Ascending aorta (tissue), 2 donors: Measurements from ENCODE around the gene PRLR. TPM values are rescaled to one million over a fixed set of nuclear protein-coding genes. Genes with fewer than 3 reads are reported as not detected.

Source experiments
- DNase-seq, 2 donors: peaks; one replicate each; pipeline ENCODE4 v3.0.0-alpha.2; 2019; ENCODE audit warnings: low spot score in 2 of 2
- H3K27ac ChIP-seq, 2 donors: fragments of 200-600 bp; sonication (generic); one replicate each; pipeline ENCODE4 v1.5.1; 2016 to 2017; ENCODE audit warnings: mild to moderate bottlenecking in 1 of 2
- H3K27me3 ChIP-seq: fragments of 200-600 bp; sonication (generic); one replicate; pipeline ENCODE4 v1.5.1; 2017
- H3K36me3 ChIP-seq, 2 donors: fragments of 200-600 bp; sonication (generic); one replicate each; pipeline ENCODE4 v1.5.1; 2016
- H3K4me1 ChIP-seq, 2 donors: fragments of 200-600 bp; sonication (generic); one replicate each; pipeline ENCODE4 v1.5.1; 2016 to 2017; ENCODE audit warnings: mild to moderate bottlenecking in 1 of 2
- H3K4me3 ChIP-seq, 2 donors: fragments of 200-600 bp; sonication (generic); one replicate each; pipeline ENCODE4 v1.5.1; 2016 to 2017; ENCODE audit warnings: mild to moderate bottlenecking in 1 of 2
- H3K9me3 ChIP-seq, 2 donors: fragments of 200-600 bp; sonication (generic); one replicate each; pipeline ENCODE4 v1.5.1; 2016
- intact Hi-C: fragments of 100-400 bp; cut with DNase I; formaldehyde crosslinking; loops from one replicate; pipeline ENCODE4 v1.15.1; 2023
- total RNA-seq: library from RNA; depleted of rRNA; stranded (reverse); fragments of >200 nt; gene quantifications from one replicate; pipeline ENCODE4 v1.1.0, GENCODE V29; 2016
- TF ChIP-seq, protein P1 (sequence below), 3 experiments: fragments of 200-600 bp in 2 of 3; fragments of 450-650 bp in 1 of 3; sonication (generic) in 2 of 3; IDR thresholded peaks; one replicate each; pipeline ENCODE4 v1.5.1; 2016 to 2019; ENCODE audit warnings: antibody characterized with exemption in 3 of 3, mild to moderate bottlenecking in 1 of 3, moderate library complexity in 1 of 3

The PRLR gene
- total RNA-seq, 1 donor from 2014 or later = 0.43 TPM

DNA sequence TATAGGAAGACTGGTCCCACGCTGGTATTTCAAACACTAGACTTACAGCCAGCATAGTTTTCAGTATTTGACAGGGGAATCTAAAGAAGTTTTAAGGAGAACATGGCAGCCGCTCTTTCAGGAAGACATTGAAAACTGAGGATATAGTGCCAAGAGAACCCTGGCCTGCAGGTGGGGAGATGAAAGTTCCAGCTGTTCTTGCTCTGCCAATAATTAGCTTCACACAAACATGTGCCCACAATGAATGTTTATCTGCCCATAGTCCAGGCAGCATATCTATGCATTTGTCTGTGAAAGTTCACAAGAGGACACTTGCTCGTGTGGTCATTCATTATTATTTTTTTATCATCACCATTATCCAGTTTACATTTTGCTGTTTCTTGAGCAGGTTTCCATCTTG lies 134.9 kb downstream of the PRLR start:
- H3K36me3 ChIP-seq = no peaks in the 10 kb centered on the region
- no peak for DNase-seq
- no peaks in the 10 kb centered on the region for H3K9me3 ChIP-seq
- H3K4me1 ChIP-seq = no peaks in the 10 kb centered on the region
- no peaks in the 10 kb centered on the region for H3K27me3 ChIP-seq
- intact Hi-C loops = no loop called here
- H3K27ac ChIP-seq = no peak overlapping the region
- TF ChIP-seq, protein P1, sequence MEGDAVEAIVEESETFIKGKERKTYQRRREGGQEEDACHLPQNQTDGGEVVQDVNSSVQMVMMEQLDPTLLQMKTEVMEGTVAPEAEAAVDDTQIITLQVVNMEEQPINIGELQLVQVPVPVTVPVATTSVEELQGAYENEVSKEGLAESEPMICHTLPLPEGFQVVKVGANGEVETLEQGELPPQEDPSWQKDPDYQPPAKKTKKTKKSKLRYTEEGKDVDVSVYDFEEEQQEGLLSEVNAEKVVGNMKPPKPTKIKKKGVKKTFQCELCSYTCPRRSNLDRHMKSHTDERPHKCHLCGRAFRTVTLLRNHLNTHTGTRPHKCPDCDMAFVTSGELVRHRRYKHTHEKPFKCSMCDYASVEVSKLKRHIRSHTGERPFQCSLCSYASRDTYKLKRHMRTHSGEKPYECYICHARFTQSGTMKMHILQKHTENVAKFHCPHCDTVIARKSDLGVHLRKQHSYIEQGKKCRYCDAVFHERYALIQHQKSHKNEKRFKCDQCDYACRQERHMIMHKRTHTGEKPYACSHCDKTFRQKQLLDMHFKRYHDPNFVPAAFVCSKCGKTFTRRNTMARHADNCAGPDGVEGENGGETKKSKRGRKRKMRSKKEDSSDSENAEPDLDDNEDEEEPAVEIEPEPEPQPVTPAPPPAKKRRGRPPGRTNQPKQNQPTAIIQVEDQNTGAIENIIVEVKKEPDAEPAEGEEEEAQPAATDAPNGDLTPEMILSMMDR (IDR thresholded peaks at IDR 0.05) = no peak
- no peak overlapping the region for H3K4me3 ChIP-seq

DNA sequence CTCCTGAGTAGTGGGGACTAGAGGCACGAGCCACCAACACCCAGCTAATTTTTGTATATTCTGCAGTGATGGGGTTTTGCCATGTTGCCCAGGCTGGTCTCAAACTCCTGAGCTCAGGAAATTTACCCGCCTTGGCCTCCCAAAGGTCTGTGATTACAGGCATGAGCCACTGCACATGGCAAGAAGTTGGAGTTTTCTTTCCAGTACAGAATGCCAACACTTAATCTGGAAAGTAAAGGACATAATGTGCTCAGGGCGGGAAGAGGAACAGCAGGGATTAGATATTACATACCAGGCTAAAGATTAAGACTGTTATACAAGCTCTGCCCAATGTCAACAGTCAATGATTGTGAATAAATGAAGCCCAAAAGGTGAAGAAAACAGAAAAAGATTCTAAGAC lies 135.3 kb downstream of the PRLR start:
- H3K27ac ChIP-seq = no peak overlapping the region
- no peak for DNase-seq
- intact Hi-C loops = no loop called here
- H3K4me3 ChIP-seq = no peak overlapping the region
- H3K27me3 ChIP-seq = no peaks in the 10 kb centered on the region
- no peaks in the 10 kb centered on the region for H3K36me3 ChIP-seq
- H3K9me3 ChIP-seq = no peaks in the 10 kb centered on the region
- TF ChIP-seq, protein P1 (IDR thresholded peaks at IDR 0.05) = no peak
- H3K4me1 ChIP-seq = no peaks in the 10 kb centered on the region

DNA sequence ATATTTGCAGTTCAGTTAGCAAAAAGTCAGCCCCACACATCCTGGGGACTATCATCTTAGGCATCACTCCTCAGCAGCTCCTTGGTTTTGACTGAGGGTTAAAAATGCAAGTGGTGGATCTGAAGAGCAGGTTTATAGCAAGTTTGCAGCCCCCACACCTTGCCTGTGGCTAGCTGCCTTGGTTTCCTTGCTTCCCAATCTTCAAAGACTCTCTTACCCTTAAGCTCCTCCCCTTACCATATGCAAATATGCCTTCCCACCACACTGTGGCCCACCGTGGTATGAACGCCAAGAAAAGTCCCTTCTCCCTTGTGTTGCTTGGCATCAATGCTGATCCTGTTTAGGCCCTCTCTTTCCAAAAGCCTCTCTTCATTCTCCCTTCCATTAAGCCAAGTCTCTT lies 137.6 kb downstream of the PRLR start:
- TF ChIP-seq, protein P1 (IDR thresholded peaks at IDR 0.05) = no peak
- Histone ChIP-seq H3K27me3 (no peaks in the 10 kb centered on the region), H3K27ac (no peak overlapping the region), H3K9me3 (no peaks in the 10 kb centered on the region), H3K36me3 (no peaks in the 10 kb centered on the region), H3K4me3 (no peak overlapping the region), H3K4me1 (no peaks in the 10 kb centered on the region)
- intact Hi-C loops = no loop called here
- no peak for DNase-seq

DNA sequence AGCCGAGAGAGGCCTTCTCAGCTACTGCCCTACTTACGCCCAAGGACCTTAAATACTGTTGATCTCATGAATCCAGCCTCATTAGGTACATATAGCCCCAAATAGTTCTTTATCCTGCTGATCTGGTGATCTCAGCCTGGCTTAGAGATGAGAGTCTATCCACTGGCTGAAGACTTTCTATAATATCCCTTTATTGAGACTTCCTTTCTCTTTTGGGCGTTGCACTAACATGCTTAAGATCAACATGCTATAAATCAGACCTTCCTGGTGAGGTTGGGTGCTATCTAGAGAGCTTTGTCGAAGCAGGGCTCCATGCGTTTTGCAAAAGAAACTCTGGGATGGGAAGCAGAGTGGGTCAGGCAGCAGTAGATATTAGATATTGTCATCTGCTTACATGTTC lies 138.6 kb downstream of the PRLR start:
- no peaks in the 10 kb centered on the region for H3K4me1 ChIP-seq
- no peaks in the 10 kb centered on the region for H3K27me3 ChIP-seq
- intact Hi-C loops = no loop called here
- no peaks in the 10 kb centered on the region for H3K36me3 ChIP-seq
- H3K4me3 ChIP-seq = no peak overlapping the region
- TF ChIP-seq, protein P1 (IDR thresholded peaks at IDR 0.05) = no peak
- no peak overlapping the region for H3K27ac ChIP-seq
- DNase-seq = no peak
- no peaks in the 10 kb centered on the region for H3K9me3 ChIP-seq

DNA sequence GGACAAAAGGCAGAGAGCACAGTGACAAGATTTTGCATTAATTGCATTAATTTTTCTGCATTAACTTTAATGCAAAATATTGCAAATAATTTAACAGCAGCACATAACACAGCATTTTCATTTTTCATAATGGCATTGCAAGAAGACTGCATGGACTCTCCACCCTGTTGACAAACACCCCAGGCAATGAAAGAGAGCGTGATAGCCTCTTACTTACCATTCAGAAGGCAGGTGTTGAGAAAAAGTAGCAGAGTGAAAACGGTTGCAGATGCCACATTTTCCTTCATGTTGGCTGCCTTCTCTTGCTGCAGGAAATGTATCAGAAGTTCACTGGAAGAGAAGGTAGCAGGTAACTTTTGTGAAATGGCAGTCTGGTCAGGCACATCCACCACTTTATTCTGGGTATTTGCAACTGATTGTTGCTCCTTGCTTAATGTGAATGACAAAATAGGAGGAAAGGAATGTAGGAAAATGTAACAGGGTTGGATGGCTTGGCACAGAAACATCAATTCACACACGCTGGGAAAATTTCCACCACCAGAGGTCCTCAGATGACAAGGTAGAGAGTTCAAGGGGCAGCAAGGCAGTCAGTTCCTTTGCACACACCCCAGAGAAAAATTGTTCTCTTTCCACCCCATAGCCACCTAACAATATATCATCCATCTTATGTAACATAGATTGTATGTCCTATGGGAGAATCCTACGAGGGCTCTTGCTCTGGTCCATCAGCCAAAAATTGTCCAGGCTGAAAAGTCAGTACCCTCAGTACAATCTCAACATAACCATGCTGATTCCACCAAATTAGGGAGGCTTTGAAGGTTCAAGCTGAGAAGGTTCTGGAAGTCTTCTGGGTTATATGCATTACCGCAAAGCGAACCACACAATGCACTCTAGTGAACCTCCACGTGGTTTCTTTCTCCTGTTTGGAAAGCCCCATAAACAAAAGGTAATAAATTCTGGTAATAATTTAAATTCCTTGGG lies 140.7 kb downstream of the PRLR start:
- Histone ChIP-seq H3K27me3 (no peaks in the 10 kb centered on the region), H3K27ac (no peak overlapping the region), H3K9me3 (no peaks in the 10 kb centered on the region), H3K4me1 (no peaks in the 10 kb centered on the region), H3K4me3 (no peak overlapping the region), H3K36me3 (no peaks in the 10 kb centered on the region)
- TF ChIP-seq, protein P1 (IDR thresholded peaks at IDR 0.05) = peak; percentile 42 to 55 (median 43)
- no peak for DNase-seq
- intact Hi-C loops = no loop called here
